ENCODE measurements around the gene GAS2.

The GAS2 gene

DNA sequence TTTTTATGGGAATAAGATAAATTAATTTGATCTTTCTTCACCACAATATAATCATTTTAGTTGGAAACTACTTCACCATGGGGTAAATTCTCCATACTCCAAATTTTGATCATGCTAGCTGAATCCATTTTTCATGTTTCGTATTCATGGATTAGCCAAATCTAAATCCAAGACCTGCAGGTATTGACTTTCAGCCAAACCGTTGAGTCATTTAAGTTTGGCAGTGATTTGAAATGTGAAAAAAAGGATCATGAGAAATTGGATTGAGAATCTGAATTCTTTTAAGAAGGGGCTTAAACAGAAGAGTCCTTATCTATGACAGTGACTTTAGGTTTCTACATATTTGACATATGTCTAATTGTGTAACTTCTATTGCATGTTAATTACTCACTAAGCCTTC is 5.3 kb downstream of the GAS2 start:
- TF ChIP-seq, protein P1, sequence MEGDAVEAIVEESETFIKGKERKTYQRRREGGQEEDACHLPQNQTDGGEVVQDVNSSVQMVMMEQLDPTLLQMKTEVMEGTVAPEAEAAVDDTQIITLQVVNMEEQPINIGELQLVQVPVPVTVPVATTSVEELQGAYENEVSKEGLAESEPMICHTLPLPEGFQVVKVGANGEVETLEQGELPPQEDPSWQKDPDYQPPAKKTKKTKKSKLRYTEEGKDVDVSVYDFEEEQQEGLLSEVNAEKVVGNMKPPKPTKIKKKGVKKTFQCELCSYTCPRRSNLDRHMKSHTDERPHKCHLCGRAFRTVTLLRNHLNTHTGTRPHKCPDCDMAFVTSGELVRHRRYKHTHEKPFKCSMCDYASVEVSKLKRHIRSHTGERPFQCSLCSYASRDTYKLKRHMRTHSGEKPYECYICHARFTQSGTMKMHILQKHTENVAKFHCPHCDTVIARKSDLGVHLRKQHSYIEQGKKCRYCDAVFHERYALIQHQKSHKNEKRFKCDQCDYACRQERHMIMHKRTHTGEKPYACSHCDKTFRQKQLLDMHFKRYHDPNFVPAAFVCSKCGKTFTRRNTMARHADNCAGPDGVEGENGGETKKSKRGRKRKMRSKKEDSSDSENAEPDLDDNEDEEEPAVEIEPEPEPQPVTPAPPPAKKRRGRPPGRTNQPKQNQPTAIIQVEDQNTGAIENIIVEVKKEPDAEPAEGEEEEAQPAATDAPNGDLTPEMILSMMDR (IDR thresholded peaks at IDR 0.05; ENCODE audit: borderline replicate concordance, insufficient read depth, low read depth, low read length), result no peak
- no peak overlapping the region for H3K4me3 ChIP-seq (ENCODE audit: low read depth, low read length)

DNA sequence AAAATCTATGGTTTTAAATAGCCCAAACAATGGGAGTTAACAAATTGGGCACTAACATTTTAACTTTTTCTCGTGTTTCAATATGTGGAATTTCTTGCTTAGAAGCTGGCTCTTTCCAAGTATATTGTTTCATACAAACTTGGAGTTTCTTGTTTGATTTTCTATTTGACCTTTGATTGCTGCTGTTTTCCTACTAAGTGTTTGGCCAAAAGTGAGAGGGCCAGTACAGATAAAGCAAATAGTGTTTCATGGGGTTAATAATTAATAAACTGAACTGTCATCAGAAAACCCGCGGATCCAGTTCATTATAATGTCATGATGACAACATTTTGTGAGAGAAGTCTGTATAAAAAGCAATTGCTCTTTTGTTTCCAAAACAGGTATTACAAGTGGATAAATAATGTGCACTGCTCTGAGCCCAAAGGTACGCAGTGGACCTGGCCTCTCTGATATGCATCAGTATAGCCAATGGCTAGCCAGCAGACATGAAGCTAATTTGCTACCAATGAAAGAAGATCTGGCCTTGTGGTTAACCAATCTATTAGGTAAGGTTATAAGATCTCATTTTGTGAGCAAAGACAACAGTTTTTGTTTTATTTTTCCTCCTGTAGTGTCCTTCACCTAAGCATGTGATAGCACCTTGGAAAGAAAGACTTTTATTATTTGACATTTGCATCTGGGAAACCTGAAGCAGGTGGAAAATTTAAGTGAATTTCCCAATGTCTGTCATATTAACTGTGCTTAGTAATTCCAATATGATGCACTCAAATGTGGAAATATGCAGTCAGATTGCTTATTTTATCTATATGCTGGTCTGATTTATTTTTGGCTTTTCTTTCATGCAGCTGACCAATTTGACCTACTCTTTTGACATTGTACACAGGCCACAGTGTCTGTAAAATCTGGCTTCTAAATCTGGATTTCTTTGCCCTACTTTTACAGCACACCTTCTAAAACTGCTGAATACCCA is 8.3 kb downstream of the GAS2 start:
- TF ChIP-seq, protein P1 (IDR thresholded peaks at IDR 0.05; ENCODE audit: borderline replicate concordance, insufficient read depth, low read depth, low read length), result no peak
- H3K4me3 ChIP-seq (ENCODE audit: low read depth, low read length), result no peak overlapping the region

DNA sequence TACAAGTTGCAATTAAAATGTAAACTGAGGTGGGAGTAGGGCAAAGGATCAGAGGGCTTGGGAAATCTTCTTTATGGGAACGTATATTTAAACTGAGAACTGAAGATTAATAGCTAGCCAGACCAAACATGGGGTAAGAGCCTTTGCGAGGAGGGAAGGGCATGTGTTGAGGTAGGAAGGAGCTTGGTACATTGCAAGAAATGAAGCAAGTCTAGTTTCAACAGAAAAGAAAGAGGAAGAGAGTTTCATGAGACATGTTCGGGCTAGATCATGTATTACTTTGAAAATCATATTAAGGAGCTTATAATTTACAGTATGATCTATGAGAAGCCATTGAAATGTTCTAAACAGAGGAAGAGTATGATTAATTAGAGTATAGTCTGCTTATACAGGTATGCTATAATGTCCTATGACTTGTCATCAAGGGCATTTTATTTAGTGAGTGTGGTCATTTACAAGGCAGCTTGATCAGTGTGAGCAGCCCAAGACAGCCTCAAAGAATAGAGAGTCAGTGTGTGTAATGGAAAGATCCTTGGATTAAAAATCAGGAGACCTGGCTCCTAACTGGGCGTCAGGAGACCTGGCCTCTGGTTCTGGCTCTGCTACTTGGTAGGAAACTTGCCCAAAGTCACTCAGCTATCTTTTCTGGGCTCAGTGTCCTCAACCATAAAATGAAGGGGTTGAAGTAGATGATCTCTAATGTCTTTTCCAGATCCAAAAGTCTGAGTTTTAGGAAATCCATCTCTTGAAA is 10.9 kb downstream of the GAS2 start:
- TF ChIP-seq, protein P1 (IDR thresholded peaks at IDR 0.05; ENCODE audit: borderline replicate concordance, insufficient read depth, low read depth, low read length), result no peak
- no peak overlapping the region for H3K4me3 ChIP-seq (ENCODE audit: low read depth, low read length)

DNA sequence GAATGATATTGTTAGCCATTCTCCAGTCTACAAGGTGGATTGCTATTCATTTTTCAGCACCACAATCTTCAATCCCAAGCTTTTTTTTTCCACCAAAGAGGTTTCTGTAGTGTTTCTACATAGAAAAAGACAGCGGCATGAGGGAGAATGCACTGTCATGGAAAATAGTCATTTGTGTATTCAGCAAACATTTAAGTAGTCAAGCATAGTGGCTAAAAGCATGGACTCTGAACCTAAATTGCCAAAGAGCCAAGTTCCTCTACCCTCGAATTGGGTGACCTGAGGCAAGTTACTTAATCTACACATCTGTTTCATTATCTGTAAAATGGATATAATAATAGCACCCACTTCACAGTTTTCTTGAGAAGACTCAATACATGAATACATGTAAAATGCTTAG is 14.2 kb downstream of the GAS2 start:
- H3K4me3 ChIP-seq (ENCODE audit: low read depth, low read length), result no peak overlapping the region
- TF ChIP-seq, protein P1 (IDR thresholded peaks at IDR 0.05; ENCODE audit: borderline replicate concordance, insufficient read depth, low read depth, low read length), result no peak

DNA sequence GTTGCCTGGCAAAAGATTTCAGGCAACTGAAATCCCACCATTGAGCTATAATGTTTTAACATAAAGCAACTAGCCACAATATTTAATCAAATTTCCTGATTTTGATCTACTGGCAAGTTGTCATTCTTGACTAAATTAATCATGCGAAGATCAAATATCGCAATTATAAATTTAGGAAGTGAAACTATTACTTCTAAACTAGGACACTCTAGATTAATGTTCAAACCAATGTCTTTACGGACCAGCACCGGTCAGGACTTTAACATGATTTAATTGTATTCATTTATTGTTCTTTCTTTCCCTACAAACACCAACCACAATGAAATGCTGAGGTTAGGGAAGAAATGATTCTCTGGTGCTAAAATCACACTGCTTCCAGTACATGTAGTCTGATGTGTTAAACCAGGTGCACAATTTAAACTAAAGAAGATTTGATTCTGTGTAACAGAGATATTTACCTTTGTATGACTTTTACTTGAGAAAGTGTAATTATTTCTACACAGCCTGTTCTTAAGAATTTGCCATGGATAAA is 14.9 kb downstream of the GAS2 start:
- no peak overlapping the region for H3K4me3 ChIP-seq (ENCODE audit: low read depth, low read length)
- TF ChIP-seq, protein P1 (IDR thresholded peaks at IDR 0.05; ENCODE audit: borderline replicate concordance, insufficient read depth, low read depth, low read length), result no peak

DNA sequence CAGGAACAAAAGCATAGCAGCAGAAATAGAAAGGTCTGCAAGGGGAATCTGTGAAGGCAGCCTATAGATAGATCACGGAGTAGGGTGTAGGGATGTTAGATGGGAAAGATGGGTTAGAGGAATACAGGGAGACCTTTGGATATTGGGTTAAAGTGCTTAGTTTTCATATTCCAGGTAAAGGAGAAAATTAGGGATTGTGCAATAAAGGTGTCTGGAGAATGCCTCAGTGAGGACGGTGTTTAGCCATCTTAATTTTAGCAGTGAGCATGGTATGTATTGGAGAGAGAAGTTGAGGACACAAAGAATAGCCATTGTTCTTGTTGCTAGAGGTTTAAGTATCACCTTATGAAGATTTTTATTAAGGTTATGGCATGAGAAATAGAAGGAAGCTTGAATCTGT is 17.7 kb downstream of the GAS2 start:
- TF ChIP-seq, protein P1 (IDR thresholded peaks at IDR 0.05; ENCODE audit: borderline replicate concordance, insufficient read depth, low read depth, low read length), result no peak
- no peak overlapping the region for H3K4me3 ChIP-seq (ENCODE audit: low read depth, low read length)
